Measurements from ENCODE around the gene BTG2.

The BTG2 gene

DNA sequence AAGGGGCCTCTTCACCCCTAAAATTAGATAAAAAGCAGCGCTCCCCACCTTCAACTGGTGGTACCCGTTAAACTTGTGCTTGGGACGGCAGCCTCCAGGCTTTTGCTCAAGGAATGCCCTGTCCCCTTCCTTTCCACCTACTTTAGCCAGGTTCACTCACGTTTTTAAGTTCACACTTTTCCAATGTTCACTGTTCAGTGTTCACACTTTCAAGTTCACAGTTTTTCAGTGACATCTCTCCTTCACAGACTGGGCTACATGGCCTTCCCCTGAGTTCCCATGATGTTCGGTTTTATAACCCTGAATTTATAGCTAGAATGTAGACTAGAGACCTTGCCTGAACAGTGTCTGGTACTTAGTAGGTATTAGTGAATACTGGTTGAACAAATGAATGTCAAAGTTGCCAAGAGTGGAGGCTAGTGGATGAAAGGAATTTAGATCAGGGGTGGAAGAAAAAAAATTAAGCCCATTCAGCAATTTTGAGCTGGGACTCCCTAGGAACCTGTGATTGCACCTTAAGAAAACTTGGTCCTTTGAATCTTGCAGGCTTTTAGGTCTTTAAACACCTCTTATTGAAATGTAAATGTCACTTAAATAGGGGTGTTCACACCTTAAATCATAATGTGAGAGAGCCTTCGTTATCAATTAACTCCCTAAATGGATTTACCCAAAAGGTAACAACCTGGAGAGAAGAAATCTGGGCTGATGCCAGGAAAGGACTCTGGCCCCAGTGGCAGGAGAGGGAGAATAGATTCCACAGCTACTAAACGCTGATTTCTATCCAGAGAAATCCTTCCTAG is 12.3 kb downstream of the BTG2 start:
- DNase-seq (ENCODE audit: low spot score): no peak

DNA sequence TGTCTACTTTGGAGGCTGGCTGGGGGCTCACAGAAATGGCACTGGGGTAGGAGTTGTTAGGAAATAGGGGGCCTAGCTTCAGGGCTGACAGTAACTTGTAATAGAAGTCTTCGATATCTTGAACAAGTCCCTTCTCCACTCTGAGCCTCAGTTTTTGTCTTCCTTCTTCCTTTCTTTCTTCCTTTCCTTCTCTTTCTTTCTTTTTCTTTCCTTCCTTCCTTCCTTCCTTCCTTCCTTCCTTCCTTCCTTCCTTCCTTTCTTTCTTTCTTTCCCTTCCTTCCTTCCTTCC is 12.9 kb downstream of the BTG2 start:
- DNase-seq (ENCODE audit: low spot score): no peak

DNA sequence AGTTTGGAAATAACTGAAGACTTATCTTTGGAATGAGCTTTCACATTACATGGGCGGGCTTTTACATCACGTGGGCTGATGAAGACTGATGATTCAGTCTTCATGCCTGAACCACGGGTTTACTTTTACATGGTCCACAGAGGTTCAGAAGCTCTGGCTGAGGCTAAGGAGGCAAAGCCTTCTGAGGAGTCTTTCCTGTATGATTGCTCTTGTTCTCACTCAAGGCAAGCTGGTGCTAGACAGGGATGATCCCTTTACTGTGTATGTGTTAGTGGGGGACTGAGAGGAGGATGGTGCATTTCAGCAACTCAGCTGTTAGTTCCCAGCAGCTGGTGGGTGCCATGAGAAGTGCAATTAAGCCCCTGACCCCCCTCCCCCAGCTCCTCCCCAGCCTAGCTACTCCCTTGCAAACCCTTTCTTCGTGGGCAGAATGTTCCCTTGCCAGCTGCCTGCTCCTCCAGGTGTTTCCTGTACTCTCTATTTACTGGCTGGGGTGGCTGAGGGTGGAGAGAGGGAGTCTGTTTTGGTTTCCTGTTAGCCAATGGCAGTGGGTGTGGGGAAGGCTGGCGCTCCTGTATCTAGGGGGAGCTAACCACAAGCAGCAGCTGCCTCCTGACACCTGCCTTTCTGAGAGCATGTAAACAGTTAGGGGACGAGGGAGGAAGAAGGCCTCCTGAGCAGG is 15.4 kb downstream of the BTG2 start:
- peak; percentile 80 for DNase-seq (ENCODE audit: low spot score)

DNA sequence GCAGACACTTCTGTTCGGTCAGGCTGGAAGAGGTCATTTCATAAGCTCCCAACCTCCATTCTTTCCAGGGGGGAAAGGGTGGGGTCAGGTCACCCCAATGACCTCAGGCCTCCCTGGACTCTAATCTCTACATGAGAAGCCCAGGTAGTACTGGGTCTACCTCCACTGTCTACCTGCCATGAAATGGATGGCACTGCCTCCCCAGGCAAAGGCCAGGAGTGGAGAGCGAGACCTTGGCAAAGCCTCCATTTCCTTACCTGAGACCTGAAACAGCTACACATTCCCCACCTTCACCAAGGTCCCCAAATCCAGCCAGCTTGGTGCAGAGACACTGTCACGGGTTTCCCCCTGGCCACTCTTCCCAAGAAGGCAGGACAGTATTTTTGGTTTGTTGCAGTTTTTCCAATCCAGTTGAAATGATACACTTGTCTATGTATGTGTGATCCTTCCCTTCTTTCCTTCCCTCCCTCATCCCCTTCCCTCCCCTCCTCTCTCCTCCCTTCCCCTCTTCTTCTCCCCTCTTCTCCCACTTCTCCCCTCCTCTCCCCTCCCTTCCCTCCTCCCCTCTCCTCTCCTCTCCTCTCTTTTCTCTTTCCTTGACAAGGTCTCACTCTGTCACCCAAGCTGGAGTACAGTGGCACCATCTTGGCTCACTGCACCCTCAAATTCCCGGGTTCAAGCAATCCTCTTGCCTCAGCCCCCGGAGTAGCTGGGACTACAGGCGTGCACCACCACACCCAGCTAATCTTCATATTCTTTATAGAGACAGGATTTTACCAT is 16.1 kb downstream of the BTG2 start:
- DNase-seq (ENCODE audit: low spot score): no peak

DNA sequence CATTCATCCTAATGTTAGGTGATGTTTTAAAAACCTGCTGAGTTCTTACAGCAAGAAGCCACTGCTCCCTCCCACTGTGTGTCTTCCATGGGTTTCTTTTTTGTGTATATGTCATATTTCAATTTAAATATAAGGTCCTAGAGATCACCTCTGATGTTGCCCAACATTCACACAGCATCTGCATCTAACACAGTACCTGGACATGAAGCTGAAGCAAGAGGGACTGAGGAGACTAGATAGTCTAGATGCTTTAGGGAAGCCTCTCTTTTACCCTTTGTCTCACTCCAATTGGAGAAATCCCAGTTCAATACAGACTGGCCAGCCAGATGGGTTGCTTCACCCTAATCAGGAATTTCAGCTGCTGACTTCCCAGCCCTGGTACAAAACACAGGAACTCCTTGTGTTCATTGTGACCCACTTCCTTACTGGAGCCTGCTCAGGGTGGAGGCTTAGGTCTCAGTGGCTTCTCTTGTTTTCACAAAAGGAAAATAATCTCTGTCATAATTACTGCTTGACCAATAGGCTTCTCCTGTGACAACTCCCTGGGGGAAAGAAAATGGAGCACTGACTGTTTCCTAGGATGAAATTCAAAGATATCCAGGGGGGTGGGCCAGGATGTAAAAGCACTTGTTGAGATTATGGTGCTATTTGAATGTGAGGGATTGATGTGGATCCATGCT is 17.3 kb downstream of the BTG2 start:
- peak; percentile 44 for DNase-seq (ENCODE audit: low spot score)

DNA sequence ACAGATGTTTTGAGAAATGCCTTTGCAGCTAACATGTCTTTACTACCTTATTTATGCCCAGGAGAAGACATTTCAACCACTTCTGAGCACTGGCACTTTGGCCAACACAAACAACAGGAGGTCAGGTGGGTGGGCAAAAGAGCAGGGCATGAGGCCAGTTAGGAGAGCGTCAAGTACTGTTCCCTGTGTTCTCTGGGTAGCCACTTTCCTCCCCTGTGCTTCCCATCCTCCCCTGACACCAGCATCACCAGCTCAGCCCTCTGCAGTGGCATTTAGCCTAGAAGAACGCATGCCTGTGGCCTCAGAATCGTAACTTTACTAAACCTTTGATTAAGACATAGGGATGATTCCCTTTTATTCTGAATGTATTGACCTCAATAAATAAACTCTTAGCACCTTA is 18.3 kb downstream of the BTG2 start:
- no peak for DNase-seq (ENCODE audit: low spot score)

DNA sequence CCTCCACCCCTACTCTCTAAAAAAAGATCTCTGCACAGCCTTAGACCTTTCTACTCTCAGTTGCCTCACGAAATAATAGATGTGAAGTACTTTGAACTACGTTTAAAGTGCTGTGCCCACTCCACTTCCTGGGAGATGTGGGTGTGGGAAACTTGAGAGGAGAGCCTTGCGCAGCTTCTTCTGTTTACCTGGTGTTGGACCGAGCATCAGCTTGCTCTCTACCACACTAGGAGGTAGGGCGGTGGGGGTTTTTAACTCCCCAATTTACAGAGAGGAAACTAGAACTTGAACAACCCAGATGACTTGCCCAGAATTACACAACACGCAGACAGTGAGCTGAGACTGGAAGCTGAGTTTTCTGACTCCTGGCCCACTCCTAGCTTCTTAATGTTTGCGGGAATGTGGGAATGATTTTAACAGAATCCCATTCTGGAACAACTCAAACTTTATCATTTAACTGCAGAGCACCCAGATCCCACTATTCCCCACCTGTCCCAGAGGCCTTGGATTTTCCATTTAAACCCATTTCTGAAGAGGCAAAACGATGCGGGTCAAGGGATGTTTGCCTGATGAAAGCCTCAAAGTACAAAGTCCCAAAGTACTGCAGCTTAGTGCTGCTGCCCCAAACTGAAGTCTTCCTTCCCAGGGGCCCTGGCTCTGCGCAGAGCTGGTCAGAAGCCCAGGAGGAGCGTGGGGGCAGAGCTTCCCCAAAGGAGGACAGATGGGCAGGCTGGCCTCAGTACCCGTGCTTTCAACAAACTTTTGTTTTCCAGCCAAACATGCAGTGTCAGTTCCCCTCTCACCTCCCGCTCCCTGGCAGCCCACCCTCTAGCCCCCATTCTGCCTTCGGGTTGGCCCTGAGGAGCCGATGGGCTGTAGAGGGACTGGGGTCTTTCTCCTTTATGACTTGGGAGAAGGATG is 19.0 kb downstream of the BTG2 start:
- DNase-seq (ENCODE audit: low spot score): no peak

DNA sequence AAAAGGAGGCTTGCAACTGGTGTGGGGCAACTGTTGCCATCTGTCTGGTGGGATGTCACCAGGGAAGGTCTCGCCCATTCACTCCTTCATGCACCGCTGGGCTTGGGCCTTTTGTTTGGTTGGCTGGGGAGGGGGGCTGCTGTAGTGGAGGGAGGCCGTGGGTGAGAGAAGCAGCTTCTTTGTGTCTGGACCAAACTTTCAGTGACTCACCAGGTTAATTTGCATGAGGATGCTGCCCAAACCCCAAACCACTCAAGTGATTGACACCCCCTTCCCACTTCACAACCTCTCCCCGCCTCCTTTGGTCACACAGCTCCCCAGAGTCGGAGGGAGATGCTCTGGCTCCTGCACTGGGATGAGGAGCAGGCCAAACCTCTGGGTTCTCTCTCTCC is 19.7 kb downstream of the BTG2 start:
- DNase-seq (ENCODE audit: low spot score): no peak

DNA sequence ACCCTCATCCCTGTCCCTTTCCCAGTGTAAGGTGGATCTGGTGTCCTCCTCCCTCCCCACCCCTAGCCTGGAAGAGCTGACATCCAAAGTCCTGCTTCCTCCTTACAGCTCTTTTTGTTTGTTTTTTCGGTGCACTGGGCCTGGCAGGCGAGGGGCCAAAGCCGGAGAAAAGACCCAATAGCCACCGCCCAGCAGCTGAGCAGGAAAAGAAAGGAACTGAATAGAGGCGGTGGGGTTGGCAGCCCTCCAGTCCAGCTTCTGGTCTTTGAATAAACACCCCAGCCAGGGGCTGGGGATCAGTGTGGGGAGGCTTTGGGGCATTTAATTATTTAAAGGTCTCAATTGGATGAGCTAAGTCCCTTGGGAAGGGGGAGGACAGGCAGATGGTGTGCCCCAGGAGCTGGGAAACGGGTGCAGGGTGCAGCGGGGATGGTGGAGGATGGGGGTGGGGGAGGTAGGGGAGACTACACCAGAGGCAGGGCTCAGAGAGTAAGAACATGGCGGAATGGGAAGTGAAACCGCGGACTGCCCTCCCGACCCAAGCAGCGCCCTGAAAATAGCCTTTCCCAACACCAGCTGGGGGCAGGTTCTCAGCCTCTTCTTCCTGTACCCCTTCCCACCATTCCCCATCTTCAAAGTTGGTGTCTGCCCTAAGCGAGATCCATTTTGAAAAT is 20.2 kb downstream of the BTG2 start:
- DNase-seq (ENCODE audit: low spot score): no peak

DNA sequence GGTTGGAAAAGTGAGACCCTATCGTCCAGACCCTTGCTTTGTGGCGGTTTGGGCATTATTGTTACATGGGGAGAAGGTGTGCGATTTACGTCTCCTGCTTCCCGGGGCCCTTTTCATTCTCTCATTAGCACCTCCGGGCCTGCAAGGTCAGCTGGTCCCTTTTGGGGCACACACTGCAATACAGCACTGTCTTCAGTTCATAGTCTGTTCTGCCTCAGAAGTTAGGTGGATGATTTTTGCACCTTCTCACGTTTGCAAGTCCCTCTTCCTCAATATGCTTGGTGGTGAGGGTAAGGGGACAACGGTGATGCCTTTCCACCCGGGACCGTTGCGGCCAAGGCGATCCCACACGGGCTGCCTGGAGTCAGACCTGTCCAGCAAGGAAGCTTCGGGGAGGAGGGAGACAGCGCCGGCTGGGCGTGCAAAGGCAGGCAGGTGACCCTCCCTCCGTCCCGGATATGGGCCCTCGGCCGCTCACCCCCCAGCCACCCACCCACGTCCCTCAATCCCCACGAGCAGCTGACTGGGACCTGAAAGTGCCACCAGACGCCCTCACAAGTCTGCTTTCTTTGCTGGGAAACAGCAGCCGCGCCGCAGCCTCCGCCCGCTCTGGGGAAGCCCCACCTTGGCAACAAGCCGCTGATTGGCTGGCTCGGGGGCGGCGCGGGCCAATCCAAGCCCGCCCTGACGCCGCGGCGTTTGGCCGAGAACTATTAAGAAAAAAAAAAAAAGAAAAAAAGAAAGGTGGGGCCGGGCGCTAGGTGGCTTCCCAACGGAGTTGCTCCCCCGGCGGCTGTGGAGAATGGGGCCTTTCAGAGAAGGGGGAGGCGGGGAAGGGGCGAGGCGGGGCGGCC is 21.7 kb downstream of the BTG2 start:
- peak; percentile 96 for DNase-seq (ENCODE audit: low spot score)

DNA sequence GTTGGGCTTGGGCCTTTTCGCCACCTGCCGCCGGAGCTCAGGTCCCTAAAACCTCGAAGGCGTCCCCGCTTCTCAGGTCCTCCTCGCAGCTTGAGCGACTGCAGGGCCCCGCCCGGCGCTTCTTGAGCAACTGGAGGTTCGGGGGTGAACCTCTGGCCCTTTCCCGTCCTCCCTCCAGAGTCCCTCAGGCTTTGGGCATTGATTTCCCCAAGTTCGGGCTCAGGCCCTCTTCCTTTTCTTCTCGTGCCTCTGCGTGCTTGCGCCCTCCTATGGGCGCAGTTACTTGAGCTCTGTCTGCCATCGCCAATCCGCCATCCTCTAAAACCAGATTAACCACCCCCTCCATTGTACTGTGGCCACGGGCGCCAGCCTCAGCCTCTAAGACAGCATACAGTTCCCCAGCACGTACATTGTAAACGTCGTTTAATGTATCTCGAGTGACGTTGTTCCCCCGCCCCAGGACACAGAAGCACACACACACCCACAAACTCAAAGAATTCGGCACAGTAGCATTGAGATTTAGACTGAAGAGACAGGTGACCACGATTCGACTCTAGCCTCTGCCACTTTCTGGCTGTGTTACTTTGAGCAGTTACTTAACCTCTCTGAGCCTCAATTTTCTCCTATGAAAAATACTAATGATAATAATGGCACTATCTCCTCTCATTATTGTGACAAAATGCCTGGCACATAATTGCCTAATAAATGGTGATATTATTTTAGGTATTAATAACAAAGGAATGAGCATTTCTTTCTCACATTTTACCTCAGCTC is 22.6 kb downstream of the BTG2 start:
- peak; percentile 81 for DNase-seq (ENCODE audit: low spot score)

DNA sequence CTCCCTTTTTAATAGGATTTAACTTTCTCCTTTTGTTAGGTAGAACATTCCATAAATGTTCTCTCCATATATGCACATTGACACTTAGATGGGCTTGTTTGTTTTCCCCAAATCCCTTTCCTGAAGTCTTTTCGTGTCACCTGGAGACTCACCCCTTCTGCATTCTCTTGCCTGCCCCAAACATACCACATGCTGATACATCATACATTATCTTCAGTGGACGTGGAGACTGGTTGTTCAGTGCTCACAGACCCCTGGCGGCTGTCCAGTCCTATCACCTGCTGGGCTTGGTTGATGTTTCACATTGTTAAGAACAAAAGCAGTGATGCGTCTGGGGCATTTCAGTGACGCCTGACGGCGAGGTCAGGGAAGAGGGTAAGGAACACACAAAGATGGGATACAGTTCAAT is 23.4 kb downstream of the BTG2 start:
- peak; percentile 27 for DNase-seq (ENCODE audit: low spot score)

DNA sequence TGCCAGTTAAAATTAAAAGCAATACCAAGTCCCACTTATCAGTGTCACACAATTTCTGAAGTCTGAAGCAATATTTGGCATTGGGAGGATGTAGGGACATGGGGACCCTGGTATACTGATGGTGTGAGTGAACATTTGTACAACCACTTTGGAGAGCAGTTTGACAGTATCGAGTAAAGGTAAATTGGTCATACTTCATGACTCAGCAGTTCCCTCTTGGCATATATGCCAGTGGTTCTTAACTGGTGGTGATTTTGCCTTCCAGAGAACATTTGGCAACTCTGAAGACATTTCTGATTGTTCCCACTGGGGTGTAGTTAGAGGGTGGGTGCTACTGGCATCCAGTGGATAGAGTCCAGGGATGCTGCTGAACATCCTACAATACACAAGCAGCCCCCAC is 25.9 kb downstream of the BTG2 start:
- DNase-seq (ENCODE audit: low spot score): peak; percentile 75

DNA sequence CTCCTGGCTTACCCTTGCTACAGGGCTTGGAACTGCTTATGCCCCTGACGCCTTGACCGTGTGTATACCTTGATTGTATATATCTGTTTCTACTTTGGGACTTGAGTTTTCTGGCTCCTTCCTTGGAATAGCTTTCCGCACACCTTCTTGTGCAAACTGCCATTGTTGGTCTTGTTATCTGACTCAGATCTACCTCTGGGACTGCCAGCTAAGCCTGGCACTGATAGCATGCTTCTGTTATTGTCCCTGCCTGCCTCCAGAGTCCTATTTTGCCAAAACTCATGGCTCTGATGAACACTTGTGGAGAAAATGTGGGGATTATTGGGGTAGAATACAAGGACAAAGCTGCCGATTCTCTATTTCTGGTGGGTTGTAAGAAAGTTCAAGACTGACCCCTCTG is 30.2 kb downstream of the BTG2 start:
- no peak for DNase-seq (ENCODE audit: low spot score)

DNA sequence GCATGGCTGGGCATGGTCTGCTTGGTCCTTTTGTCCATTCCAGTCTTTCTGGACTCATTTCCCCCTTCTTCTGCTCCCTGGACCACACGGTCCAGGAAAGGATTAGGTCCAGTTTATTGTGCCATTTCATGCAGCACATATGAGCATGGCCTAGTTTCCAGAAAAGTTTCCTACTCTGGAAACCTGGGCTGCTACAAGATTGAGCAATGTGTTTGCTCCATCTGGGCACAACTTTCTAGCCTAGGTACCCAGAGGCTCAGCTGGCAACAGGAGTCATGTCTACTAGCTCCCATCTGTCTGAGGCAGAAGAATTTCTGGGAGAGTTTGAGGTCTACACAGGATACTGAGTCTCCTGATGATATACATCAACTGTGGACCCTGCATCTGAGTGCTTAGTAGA is 30.8 kb downstream of the BTG2 start:
- DNase-seq (ENCODE audit: low spot score): no peak

DNA sequence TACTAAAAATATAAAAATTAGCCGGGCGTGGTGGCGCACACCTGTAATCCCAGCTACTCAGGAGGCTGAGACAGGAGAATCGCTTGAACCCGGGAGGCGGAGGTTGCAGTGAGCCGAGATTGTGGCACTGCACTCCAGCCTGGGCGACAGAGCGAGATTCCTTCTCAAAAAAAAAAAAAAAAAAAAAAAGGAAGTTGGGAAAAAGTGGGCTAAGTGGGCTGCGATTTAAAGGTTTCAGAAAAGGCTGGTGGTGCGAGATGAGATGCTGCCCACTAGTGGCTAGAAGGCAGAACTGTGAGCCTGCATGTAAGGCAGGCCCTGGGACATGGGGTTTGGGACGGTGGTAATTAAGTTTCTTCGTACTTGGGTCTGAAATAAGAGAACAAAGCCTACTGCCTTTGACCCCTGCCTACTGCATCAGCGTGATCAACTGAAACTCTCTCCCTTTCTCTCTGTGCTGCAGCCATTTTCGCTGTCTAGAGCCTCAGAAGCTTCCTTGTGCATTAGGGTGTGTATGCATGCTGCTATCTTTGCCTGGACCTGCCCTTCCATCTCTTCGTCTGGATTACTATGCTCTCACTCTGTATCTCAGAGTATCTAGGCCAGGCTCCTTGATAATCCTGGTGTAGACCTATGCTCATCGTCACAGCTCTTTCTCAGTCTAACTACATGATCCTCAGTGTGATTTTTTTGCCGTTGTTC is 33.2 kb downstream of the BTG2 start:
- peak; percentile 84 for DNase-seq (ENCODE audit: low spot score)

DNA sequence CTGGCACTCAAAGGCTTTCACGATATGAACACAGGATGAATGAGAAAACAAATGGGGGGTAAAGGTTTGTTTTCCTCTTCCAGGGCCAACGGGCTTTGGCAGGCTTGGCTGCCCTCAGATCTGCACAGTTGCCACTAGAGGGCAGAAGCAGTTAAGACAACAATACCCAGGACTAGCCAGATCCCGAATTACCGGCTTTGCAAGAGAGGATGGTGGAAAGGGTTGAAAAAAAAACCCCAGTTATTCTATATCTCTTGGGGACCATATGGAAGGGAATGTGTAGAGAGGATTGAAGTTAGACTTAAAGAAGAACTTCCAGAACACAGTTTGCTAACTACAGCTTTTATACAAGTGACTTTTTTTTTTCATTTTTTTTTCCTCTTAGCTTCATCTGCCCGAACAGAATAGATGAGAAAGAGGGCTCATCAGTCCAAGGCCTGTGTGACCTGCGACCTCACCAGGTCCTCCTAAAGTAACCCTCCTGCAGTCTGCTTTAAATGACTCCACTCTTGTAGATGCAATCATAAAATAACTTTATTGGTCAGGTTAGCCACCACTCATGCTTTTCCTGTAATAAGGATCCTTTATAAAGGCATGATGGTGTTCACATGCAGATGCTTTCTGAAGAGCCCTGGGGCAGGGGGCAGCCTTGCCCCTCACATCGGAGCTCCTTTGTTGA is 34.9 kb downstream of the BTG2 start:
- DNase-seq (ENCODE audit: low spot score): peak; percentile 85
